Ovary (tissue), 9 donors: ENCODE measurements around the gene ASAH2. TPM values are rescaled to one million over a fixed set of nuclear protein-coding genes. Genes with fewer than 3 reads are reported as not detected.

Source experiments
- DNase-seq, 5 donors: peaks; one replicate each; pipeline ENCODE4 v3.0.0-alpha.2; 2019 to 2020
- H3K27ac ChIP-seq, 2 donors: fragments of 200-600 bp; one replicate each; pipeline versions ENCODE4 v1.5.1 to v1.8.0; 2019 to 2022
- H3K27me3 ChIP-seq: fragments of 200-600 bp; one replicate; pipeline ENCODE4 v1.8.0; 2022
- H3K36me3 ChIP-seq: fragments of 200-600 bp; sonication (generic); one replicate; pipeline ENCODE4 v1.5.1; 2019
- H3K4me1 ChIP-seq: one replicate; pipeline ENCODE4 v1.8.1; 2013; ENCODE audit warnings: mild to moderate bottlenecking, moderate library complexity; ENCODE audit not compliant: insufficient read depth
- H3K4me3 ChIP-seq: fragments of 200-600 bp; sonication (generic); one replicate; pipeline ENCODE4 v1.5.1; 2017
- H3K9me3 ChIP-seq, 2 donors: fragments of 200-600 bp in 1 of 2; sonication (generic) in 1 of 2; one replicate each; pipeline versions ENCODE4 v1.5.1 to v1.8.1; 2013 to 2019; ENCODE audit warnings: mild to moderate bottlenecking in 1 of 2, moderate library complexity in 1 of 2
- CTCF ChIP-seq, 3 donors: fragments of 450-650 bp in 2 of 3; fragments of 200-600 bp in 1 of 3; IDR thresholded peaks; one replicate each; pipeline versions ENCODE4 v1.5.1 to v1.8.0; 2016 to 2022; ENCODE audit warnings: antibody characterized with exemption in 3 of 3, mild to moderate bottlenecking in 1 of 3
- EP300 ChIP-seq: sonication (generic); formaldehyde crosslinking; IDR thresholded peaks from one replicate; pipeline ENCODE4 v1.6.1; 2017; ENCODE audit warnings: antibody characterized with exemption
- POLR2A ChIP-seq: fragments of 450-650 bp; IDR thresholded peaks from one replicate; pipeline ENCODE4 v1.6.1; 2017; ENCODE audit warnings: antibody characterized with exemption, mild to moderate bottlenecking, moderate library complexity
- WGBS, 3 donors: extraction: QIAGEN DNeasy Blood & Tissue Kit in 1 of 3; methylation state at CpG; one replicate each; pipeline versions ENCODE4 v1.1.5 to v1.1.7; 2013 to 2017; 5-methylcytosine and 5-hydroxymethylcytosine counted together
- intact Hi-C, 4 donors: fragments of 100-400 bp; cut with DNase I; formaldehyde crosslinking; loops; one replicate each; pipeline versions ENCODE4 v1.11.0 to v1.15.1; 2022 to 2023
- polyA plus RNA-seq, 2 donors: library from polyadenylated mRNA; stranded (reverse); fragments of 200-250 nt in 1 of 2; fragments of 350-450 nt in 1 of 2; fragmentation: Illumina TruSeq in 1 of 2; extraction: RNeasy Lipid Tissue Mini Kit (QIAGEN cat#74804) in 1 of 2; gene quantifications; one replicate each; pipeline ENCODE4 v1.2.3, GENCODE V29; 2013 to 2014
- total RNA-seq, 7 donors: library from RNA; depleted of rRNA in 2 of 7; stranded (reverse); fragments of >200 nt in 2 of 7; fragmentation: NEBNext Ultra II Directional in 3 of 7; extraction: Animal tissue kit (Norgen Biotek cat#: 25700) in 3 of 7; gene quantifications; one replicate each; pipeline versions ENCODE4 v1.1.0 to v1.2.4, GENCODE V29; 2016 to 2023
- donor health status: DM: no; HTN: no; CAD: no; lungs with moderate emphysema.
- donor health status: DM: no; HTN: no; CAD: no.
- donor health status: Bipolar disorder and iron deficiency.
- donor health status: DM: yes; HTN: yes; CAD: no.
- donor health status: DM: no; HTN: no; CAD: no.
- donor health status: DM: yes; HTN: yes; CAD: no.

ASAH2 gene
- total and polyA plus RNA-seq, 9 donors = 0.48 to 4.1 (median 1.3) TPM

- no peaks in the 10 kb centered on the region for H3K4me1 ChIP-seq
- no peak overlapping the region for H3K27ac ChIP-seq
- no peak overlapping the region for H3K4me3 ChIP-seq
- DNase-seq = no peak
- no peak for TF ChIP-seq CTCF (IDR thresholded peaks at IDR 0.05)
- no peaks in the 10 kb centered on the region for H3K9me3 ChIP-seq
- no peaks in the 10 kb centered on the region for H3K36me3 ChIP-seq
- 3 to 5% (median 4%) methylated on average over 2 of the region's 2 CpGs for WGBS, 3 donors
- H3K27me3 ChIP-seq = no peaks in the 10 kb centered on the region
- intact Hi-C loops = no loop called here
These were observed 35.2 kb upstream of the ASAH2 start for GRCh38 chr10:50286517-50286916.

- TF ChIP-seq POLR2A (no peak), EP300 (no peak), CTCF (IDR thresholded peaks at IDR 0.05) (no peak)
- Histone ChIP-seq H3K36me3 (no peaks in the 10 kb centered on the region), H3K4me3 (no peak overlapping the region), H3K27ac (no peak overlapping the region), H3K27me3 (no peaks in the 10 kb centered on the region), H3K4me1 (no peaks in the 10 kb centered on the region), H3K9me3 (no peaks in the 10 kb centered on the region)
- no peak for DNase-seq
- intact Hi-C loops = no loop called here
- 88 to 90% (median 89%) methylated on average over 4 of the region's 4 CpGs for WGBS, 3 donors
These were observed 30.7 kb upstream of the ASAH2 start for GRCh38 chr10:50281967-50282522.

- WGBS, 3 donors = 88 to 89% (median 88%) methylated on average over 8 of the region's 8 CpGs
- Histone ChIP-seq H3K27ac (no peak overlapping the region), H3K36me3 (no peaks in the 10 kb centered on the region), H3K4me1 (no peaks in the 10 kb centered on the region), H3K9me3 (no peaks in the 10 kb centered on the region), H3K27me3 (no peaks in the 10 kb centered on the region), H3K4me3 (no peak overlapping the region)
- no peak for TF ChIP-seq CTCF (IDR thresholded peaks at IDR 0.05)
- no peak for TF ChIP-seq POLR2A
- no peak for TF ChIP-seq EP300
- intact Hi-C loops = no loop called here
- DNase-seq = no peak
These were observed 30.1 kb upstream of the ASAH2 start for GRCh38 chr10:50281210-50281966.

GRCh38 chr10:50280049-50280841 is 28.9 kb upstream of the ASAH2 start:
- WGBS, 3 donors = 17 to 29% (median 20%) methylated on average over 5 of the region's 5 CpGs
- DNase-seq = no peak
- Histone ChIP-seq H3K27ac (no peak overlapping the region), H3K4me1 (no peaks in the 10 kb centered on the region), H3K27me3 (no peaks in the 10 kb centered on the region), H3K9me3 (no peaks in the 10 kb centered on the region), H3K4me3 (no peak overlapping the region), H3K36me3 (no peaks in the 10 kb centered on the region)
- no peak for TF ChIP-seq EP300
- no peak for TF ChIP-seq CTCF (IDR thresholded peaks at IDR 0.05)
- no peak for TF ChIP-seq POLR2A
- intact Hi-C loops = no loop called here
